ENCODE data around the gene DENND4A.

Gene DENND4A

DNA sequence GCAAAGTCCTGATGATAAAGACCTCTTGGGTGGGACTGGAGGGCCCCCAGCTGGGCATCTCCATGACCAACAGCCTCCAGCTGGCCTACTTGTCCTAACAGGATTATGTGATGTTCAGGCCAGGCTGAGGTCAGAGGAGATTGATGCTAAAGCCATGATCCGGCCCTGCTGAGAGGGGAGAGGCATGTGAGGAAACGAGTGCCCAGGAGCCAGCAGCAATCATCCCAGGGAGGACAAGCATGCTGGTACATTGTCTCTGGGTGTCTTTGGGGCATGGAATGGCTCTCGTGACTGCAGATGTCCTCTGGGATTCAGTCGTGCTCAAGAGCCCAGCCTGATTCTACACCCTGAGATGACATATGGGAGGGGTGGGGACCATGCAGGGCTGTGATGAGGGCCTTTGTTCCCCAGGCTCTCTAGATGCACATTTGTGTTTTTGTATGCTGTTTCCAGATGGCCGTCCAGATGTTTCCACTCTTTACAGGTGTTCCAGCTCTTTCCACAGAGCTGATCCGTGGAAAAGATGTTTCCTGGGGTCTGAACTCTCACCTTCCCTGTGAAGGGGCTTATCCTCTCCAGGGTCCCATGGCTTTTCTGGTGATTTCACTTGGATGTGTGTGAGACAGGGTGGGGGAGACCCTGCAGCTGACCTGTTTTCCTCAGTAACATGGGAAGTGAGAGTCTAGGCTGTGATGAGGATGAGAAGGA, 150.2 kb downstream of the DENND4A start:
- no peaks in the 10 kb centered on the region for H3K27me3 ChIP-seq (replicated peaks; ENCODE audit: control insufficient read depth, insufficient read depth, low read length)
- TF ChIP-seq, protein P1, sequence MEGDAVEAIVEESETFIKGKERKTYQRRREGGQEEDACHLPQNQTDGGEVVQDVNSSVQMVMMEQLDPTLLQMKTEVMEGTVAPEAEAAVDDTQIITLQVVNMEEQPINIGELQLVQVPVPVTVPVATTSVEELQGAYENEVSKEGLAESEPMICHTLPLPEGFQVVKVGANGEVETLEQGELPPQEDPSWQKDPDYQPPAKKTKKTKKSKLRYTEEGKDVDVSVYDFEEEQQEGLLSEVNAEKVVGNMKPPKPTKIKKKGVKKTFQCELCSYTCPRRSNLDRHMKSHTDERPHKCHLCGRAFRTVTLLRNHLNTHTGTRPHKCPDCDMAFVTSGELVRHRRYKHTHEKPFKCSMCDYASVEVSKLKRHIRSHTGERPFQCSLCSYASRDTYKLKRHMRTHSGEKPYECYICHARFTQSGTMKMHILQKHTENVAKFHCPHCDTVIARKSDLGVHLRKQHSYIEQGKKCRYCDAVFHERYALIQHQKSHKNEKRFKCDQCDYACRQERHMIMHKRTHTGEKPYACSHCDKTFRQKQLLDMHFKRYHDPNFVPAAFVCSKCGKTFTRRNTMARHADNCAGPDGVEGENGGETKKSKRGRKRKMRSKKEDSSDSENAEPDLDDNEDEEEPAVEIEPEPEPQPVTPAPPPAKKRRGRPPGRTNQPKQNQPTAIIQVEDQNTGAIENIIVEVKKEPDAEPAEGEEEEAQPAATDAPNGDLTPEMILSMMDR (IDR thresholded peaks at IDR 0.05; ENCODE audit: insufficient read depth, low read length, poor library complexity, severe bottlenecking) = no peak
- H3K4me3 ChIP-seq (replicated peaks; ENCODE audit: low read depth, low read length) = no peak overlapping the region
- peaks cover 4% of the 10 kb centered on the region for H3K36me3 ChIP-seq (ENCODE audit: control insufficient read depth, insufficient read depth, low read length)
- DNase-seq (ENCODE audit: extremely low read depth, insufficient read length) = no peak

DNA sequence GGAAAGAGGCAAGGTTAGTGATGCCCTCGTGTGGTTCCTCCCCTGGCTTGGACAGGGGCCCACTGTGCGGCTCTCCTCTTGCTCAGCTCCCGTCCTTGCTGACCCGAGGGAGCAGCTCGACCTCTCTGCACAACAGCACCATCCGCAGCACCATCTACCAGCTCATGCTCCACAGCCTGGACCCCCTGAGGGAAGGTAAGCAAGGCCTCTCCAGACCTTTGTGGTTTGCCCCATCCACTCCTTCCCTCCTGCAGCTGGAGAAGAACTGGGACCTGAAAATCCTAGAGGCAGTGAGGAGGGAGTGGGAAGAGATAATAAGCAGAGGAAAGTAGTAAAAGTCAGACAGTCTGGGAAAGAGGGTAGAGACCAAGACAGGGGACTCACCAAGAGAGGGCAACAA, 152.6 kb downstream of the DENND4A start:
- Histone ChIP-seq H3K36me3 (ENCODE audit: control insufficient read depth, insufficient read depth, low read length) (no peaks in the 10 kb centered on the region; the same call in 1 of the 2 replicates), H3K4me3 (replicated peaks; ENCODE audit: low read depth, low read length) (no peak overlapping the region), H3K27me3 (replicated peaks; ENCODE audit: control insufficient read depth, insufficient read depth, low read length) (no peaks in the 10 kb centered on the region)
- TF ChIP-seq, protein P1 (IDR thresholded peaks at IDR 0.05; ENCODE audit: insufficient read depth, low read length, poor library complexity, severe bottlenecking) = no peak
- DNase-seq (ENCODE audit: extremely low read depth, insufficient read length) = no peak

DNA sequence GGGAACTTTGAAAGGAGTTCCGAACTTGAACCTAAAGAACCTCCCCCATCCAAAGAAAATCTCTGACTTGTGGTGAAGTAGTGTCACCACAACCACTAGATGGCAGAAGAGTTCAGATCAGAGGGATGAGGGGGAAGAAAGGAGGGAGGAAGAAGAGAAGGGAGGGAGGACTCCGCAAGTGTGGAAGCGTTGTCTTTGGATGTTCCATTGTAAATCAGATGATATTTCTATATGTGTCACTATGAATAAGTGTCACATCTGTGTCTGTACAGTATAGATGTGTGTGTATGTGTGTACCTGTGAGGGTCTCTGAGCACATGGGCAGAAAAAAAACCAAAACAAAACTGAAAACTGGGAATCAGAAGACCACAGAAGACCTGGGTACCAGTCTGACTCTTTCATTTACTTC, 153.4 kb downstream of the DENND4A start:
- no peak for DNase-seq (ENCODE audit: extremely low read depth, insufficient read length)
- Histone ChIP-seq H3K27me3 (replicated peaks; ENCODE audit: control insufficient read depth, insufficient read depth, low read length) (no peaks in the 10 kb centered on the region), H3K4me3 (replicated peaks; ENCODE audit: low read depth, low read length) (no peak overlapping the region), H3K36me3 (ENCODE audit: control insufficient read depth, insufficient read depth, low read length) (no peaks in the 10 kb centered on the region)
- TF ChIP-seq, protein P1 (IDR thresholded peaks at IDR 0.05; ENCODE audit: insufficient read depth, low read length, poor library complexity, severe bottlenecking) = peak; percentile 79

DNA sequence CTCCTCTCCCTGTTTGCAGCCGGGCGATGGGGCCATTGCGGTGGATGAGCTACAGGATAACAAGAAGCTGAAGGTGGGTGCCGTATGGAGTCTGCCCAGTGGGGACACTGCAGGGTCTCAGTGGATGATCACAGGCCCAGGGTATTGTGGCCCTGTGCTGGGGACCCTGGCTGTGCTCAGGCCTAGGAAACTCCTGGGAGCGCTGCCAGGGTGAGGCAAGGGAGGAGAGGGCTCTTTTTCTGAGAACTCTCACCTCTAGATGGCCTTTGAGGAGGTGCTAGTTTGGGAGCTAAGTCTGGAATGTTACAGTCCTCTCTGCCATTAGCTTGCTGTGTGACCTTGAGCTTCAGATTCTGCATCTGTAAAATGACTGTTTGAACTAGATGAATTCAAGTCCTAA, 154.0 kb downstream of the DENND4A start:
- H3K27me3 ChIP-seq (replicated peaks; ENCODE audit: control insufficient read depth, insufficient read depth, low read length) = no peaks in the 10 kb centered on the region
- DNase-seq (ENCODE audit: extremely low read depth, insufficient read length) = no peak
- H3K36me3 ChIP-seq (ENCODE audit: control insufficient read depth, insufficient read depth, low read length) = no peaks in the 10 kb centered on the region
- TF ChIP-seq, protein P1 (IDR thresholded peaks at IDR 0.05; ENCODE audit: insufficient read depth, low read length, poor library complexity, severe bottlenecking) = no peak
- H3K4me3 ChIP-seq (replicated peaks; ENCODE audit: low read depth, low read length) = no peak overlapping the region

DNA sequence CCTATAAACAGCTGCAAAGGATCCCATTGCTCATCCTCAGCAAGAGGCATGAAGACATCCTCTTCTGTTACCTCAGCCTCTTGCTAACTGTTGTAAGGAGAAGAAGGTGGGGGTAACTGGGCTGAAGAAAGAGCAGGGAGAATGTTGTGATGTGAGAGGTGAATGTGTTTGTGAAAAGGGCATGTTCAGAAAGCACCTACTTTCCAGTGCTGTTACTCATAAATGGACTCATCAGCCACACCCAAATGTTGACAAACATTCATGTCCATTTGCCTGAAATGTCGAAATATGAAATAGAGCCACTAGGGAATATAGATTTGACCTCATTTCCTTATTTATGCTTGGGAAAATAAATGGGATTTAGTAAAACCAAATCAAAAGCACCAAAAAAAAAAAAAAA, 157.7 kb downstream of the DENND4A start:
- TF ChIP-seq, protein P1 (IDR thresholded peaks at IDR 0.05; ENCODE audit: insufficient read depth, low read length, poor library complexity, severe bottlenecking) = no peak
- no peak overlapping the region for H3K4me3 ChIP-seq (replicated peaks; ENCODE audit: low read depth, low read length)
- DNase-seq (ENCODE audit: extremely low read depth, insufficient read length) = no peak

DNA sequence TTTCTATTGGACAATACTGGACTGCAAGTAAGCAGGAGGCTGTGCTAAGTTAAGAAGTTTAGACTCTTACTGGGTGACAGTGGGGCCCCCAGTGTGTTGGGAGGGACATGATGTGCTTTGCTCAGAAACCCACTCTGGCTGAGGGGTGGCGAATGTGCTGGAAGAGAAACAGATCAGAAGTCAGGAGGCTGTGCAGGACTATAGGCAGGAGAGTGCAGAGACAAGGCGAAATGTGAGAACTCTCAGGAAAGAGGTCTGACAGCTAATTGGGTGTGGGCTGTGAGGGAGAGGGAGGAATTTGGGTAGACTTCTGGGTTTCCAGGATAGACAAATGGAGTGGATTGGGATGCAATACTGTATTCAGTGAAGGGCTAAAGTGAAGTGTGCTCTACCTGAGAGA, 158.3 kb downstream of the DENND4A start:
- no peak overlapping the region for H3K4me3 ChIP-seq (replicated peaks; ENCODE audit: low read depth, low read length)
- H3K27me3 ChIP-seq (replicated peaks; ENCODE audit: control insufficient read depth, insufficient read depth, low read length) = no peaks in the 10 kb centered on the region
- no peak for DNase-seq (ENCODE audit: extremely low read depth, insufficient read length)
- TF ChIP-seq, protein P1 (IDR thresholded peaks at IDR 0.05; ENCODE audit: insufficient read depth, low read length, poor library complexity, severe bottlenecking) = no peak
- H3K36me3 ChIP-seq (ENCODE audit: control insufficient read depth, insufficient read depth, low read length) = no peaks in the 10 kb centered on the region

More for the DNA sequence above, 157.7 kb downstream of the DENND4A start:
- no peaks in the 10 kb centered on the region for H3K27me3 ChIP-seq (replicated peaks; ENCODE audit: control insufficient read depth, insufficient read depth, low read length)
- no peaks in the 10 kb centered on the region for H3K36me3 ChIP-seq (ENCODE audit: control insufficient read depth, insufficient read depth, low read length)
